ENCODE measurements around the gene HIGD1B. TPM values are rescaled to one million over a fixed set of nuclear protein-coding genes. Genes with fewer than 3 reads are reported as not detected.
A peak's percentile ranks its signal among the peaks of the same experiment; 100 is the strongest.

Gene HIGD1B
- total and polyA plus RNA-seq, 2 of the 4 experiments (the other 2 are of a cell fraction): not detected

DNA sequence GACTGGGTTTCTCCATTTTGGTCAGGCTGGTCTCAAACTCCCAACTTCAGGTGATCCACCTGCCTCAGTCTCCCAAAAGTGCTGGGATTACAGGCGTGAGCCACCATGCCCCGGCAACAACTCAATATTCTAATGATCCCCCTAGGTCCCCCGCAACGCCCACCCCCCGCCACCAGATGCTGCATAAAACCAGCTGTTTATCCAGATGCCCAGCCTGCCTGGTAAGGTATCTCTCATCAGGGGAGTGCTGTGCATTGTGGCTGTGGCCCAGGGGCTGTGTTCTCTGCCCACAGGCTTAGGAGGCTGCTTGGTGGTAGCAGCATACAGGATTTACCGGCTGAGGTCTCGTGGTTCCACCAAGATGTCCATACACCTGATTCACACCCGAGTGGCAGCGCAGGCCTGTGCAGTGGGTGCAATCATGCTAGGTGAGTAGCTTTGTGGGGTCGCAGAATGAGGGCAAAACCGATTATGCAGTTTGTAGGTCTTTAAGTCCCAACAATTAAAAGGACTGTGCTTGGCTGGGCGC, 1.3 kb downstream of the HIGD1B start:
- no peak overlapping the region for H3K9ac ChIP-seq (ENCODE audit: low read depth, low read length)
- TF ChIP-seq RCOR1 (IDR thresholded peaks at IDR 0.05; ENCODE audit: insufficient replicate concordance, low read length): no peak
- no peak for TF ChIP-seq MAFK (IDR thresholded peaks at IDR 0.05; ENCODE audit: low read depth, low read length)
- no peak for TF ChIP-seq CTCF (conservative IDR thresholded peaks at IDR 0.05; ENCODE audit: low read depth, low read length)
- TF ChIP-seq MAZ (IDR thresholded peaks at IDR 0.05; ENCODE audit: borderline replicate concordance, low read depth, low read length): no peak
- TF ChIP-seq ELK1 (IDR thresholded peaks at IDR 0.05; ENCODE audit: borderline replicate concordance, low read depth, low read length): no peak
- no TSS peak for BruUV-seq (replicated peaks)

More for the DNA sequence above, 1.3 kb downstream of the HIGD1B start:
- ChIA-PET POLR2A (ENCODE audit: unreplicated experiment) (no interaction called here), CTCF (no interaction called here)
- no peak overlapping the region for H3K4me3 ChIP-seq (ENCODE audit: insufficient read depth, low read depth, low read length)
- in situ Hi-C loops (cut with MboI; ENCODE audit: low sequenced_read_pairs) (no loop called here), dilution Hi-C loops (cut with HindIII; ENCODE audit: low sequenced_read_pairs, unreplicated experiment) (no loop called here), intact Hi-C loops (cut with micrococcal nuclease) (no loop called here)
- no peak overlapping the region for H3K4me2 ChIP-seq (ENCODE audit: low read depth, low read length)
- no peaks in the 10 kb centered on the region for H3K9me3 ChIP-seq (ENCODE audit: control insufficient read depth, insufficient read depth, low read length)
- no peak overlapping the region for H2AFZ ChIP-seq (replicated peaks; ENCODE audit: low read length, poor library complexity)
- H2AK9ac ChIP-seq (replicated peaks; ENCODE audit: low read depth, low read length, poor library complexity): peak overlapping the region; percentile 52
- peaks cover 32% of the 10 kb centered on the region for H3K36me3 ChIP-seq (ENCODE audit: control insufficient read depth, insufficient read depth, low read length)
- H2AK5ac ChIP-seq (ENCODE audit: low read depth, low read length): no peak overlapping the region
- H4K8ac ChIP-seq (ENCODE audit: low read depth in 2 of 2, low read length in 2 of 2): no peak overlapping the region
- DNase-seq (no peak), ATAC-seq (ENCODE audit: low read depth) (no peak)
- H3K27ac ChIP-seq (ENCODE audit: insufficient read depth, low read length): no peak overlapping the region
- H3K4me1 ChIP-seq (ENCODE audit: control insufficient read depth, insufficient read depth, low read length): peaks cover 8% of the 10 kb centered on the region
- no peak overlapping the region for H3K18ac ChIP-seq (ENCODE audit: low read depth, low read length)
- H3K4ac ChIP-seq (ENCODE audit: low read depth, low read length): no peak overlapping the region
- H2BK15ac ChIP-seq (ENCODE audit: low read depth, low read length): no peak overlapping the region
- WGBS, 2 experiments (ENCODE audit: extremely low coverage in 2 of 2, insufficient read length in 1 of 2): 90% methylated on average over 2 of the region's 12 CpGs; no CpG with 5 or more reads in 1 of the 2 experiments
- no peak overlapping the region for H4K5ac ChIP-seq (ENCODE audit: low read depth, low read length)
- no peak overlapping the region for H2BK20ac ChIP-seq (ENCODE audit: low read depth, low read length)
- H3K23ac ChIP-seq (ENCODE audit: low read depth, low read length): no peak overlapping the region
- no peak overlapping the region for H3K14ac ChIP-seq (replicated peaks; ENCODE audit: low read depth, low read length)
- H4K20me1 ChIP-seq (ENCODE audit: insufficient read depth, low read length): no peaks in the 10 kb centered on the region
- no peak overlapping the region for H3K56ac ChIP-seq (ENCODE audit: extremely low read depth, insufficient read depth, low read length)
- no peak overlapping the region for H2BK5ac ChIP-seq (ENCODE audit: low read depth, low read length, poor library complexity, severe bottlenecking)
- no peak overlapping the region for H4K91ac ChIP-seq (ENCODE audit: insufficient read depth, low read depth, low read length)
- no peak overlapping the region for H2BK120ac ChIP-seq (ENCODE audit: low read depth, low read length)
- no peaks in the 10 kb centered on the region for H3K27me3 ChIP-seq (ENCODE audit: control insufficient read depth, insufficient read depth, low read length)
- H3K9me1 ChIP-seq (ENCODE audit: insufficient read depth, low read length): peaks cover 7% of the 10 kb centered on the region
- H3K79me1 ChIP-seq (ENCODE audit: low read depth in 1 of 2, low read length in 2 of 2): no peaks in the 10 kb centered on the region; a peak in 1 of 4 replicates

Measured in IMR-90 (cell line).